GM18519 (cell line): ENCODE measurements around the gene SSH2.

ENCODE experiments used
- ATAC-seq: cut with Tn5 transposase; IDR thresholded peaks from one replicate; pipeline ENCODE4 v1.9.1; 2021; ENCODE audit warnings: mild to moderate bottlenecking, moderate library complexity; ENCODE audit not compliant: unreplicated experiment, low FRiP score

SSH2 gene

GRCh38 chr17:29844339-29845048 is 85.5 kb downstream of the SSH2 start:
- no peak for ATAC-seq

DNA sequence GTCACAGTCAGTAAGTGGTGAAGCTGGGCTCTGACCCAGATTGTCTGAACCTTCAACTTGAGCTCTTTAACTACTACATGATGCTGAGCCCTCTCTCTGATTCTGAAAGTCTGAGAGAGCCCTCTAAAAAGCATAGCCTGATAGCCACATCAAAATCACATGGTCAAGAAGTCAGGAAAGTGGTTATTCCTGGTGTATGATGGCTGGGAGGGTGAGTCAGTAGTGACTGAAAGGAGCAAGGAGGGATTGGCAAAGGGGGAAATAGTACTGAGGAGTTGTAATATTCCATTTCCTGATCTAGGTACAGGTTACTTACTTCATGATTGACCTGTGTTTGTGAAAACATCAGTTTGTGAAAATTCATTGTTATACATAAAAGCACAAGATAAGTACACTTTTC is 89.1 kb downstream of the SSH2 start:
- ATAC-seq, result no peak

DNA sequence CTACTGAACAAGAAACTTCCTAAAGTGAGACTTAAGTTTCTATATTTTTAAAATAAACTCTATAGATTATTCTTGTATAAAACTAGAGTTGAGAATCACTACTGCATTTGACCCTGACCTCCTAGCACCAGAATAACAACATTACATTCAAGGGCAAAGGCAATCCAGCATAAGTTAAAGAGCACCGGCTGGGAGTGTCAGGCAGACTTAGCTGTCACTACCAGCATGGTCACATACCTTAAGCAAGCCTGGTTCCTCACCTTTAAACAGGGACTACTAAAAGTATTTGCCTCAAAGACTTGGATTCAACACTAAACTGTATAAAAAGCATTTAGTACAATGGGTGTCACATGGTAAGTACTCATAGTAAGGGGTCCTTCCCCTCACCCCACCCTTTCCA is 90.4 kb downstream of the SSH2 start:
- ATAC-seq, result no peak

DNA sequence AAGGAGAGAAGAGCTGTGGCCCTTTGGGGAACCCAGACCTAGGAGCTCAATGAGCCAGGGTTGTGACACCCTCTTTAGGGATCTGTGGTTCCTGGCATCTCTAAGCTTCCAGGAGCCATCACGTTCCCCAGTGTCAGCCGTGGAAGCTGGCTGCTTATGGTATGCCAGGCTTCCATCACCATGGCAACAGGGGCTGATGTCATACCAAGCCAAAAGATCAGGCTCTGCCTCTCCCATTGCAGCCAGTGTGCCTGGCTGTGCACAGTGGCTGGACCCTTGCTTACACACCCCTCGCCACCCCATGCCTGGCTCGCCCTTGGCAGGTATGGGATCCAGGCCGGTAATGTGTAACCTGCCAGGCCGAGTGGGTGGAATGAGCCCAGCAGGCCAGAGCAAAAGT is 91.1 kb downstream of the SSH2 start:
- no peak for ATAC-seq

DNA sequence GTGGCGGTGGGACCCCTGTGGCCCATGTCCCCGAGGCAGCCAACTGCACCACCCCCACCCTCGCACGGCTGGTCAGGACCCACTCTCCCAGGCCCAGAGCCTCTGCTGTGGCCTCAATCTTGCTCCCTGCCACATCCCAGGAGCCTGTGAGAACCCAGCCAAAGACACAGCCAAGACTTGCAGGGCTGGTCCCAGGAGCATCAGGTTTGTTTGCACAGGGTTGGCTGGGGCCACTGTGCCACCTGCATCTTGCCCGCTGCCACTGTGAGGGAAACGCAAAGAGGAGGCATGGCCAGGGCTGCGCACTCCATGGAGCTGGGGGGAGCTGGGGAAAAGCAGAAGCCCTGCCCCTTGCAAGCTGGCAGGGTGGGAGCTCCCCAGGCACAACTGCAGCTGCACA is 92.5 kb downstream of the SSH2 start:
- ATAC-seq, result no peak

DNA sequence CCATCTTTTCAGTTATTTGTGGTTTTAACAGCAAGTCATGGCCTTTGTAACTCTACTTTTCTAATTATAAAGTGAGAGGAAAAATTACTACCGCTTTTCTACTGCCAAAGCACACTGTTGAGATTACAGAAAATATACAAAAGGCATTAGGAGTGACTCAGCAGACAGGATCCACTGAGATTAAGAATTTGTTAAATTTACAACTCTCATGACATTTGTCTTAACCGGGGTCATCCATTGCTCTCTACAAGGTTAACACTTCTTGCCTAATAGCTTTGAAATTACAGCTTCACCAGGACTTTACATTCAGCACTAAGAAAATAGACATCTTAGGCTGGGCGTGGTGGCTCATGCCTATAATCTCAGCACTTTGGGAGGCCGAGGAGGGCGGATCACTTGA is 93.4 kb downstream of the SSH2 start:
- no peak for ATAC-seq

GRCh38 chr17:29835435-29836351 is 94.3 kb downstream of the SSH2 start:
- ATAC-seq, result no peak

DNA sequence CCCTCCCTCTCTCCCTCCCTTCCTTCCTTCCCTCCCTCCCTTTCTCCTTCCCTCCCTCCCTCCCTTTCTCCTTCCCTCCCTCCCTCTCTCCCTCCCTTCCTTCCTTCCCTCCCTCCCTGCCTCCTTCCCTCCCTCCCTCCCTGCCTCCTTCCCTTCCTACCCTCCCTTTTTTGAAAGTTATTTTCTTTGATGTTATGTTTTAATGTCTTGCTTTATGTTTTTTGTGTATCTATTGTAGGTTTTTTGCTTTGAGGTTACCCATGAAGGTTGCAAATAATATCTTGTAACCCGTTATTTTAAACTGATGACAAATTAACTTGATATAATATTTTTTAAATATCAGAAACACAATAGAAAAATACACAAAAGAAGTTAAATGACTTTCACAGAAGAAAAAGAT is 96.2 kb downstream of the SSH2 start:
- ATAC-seq, result no peak

DNA sequence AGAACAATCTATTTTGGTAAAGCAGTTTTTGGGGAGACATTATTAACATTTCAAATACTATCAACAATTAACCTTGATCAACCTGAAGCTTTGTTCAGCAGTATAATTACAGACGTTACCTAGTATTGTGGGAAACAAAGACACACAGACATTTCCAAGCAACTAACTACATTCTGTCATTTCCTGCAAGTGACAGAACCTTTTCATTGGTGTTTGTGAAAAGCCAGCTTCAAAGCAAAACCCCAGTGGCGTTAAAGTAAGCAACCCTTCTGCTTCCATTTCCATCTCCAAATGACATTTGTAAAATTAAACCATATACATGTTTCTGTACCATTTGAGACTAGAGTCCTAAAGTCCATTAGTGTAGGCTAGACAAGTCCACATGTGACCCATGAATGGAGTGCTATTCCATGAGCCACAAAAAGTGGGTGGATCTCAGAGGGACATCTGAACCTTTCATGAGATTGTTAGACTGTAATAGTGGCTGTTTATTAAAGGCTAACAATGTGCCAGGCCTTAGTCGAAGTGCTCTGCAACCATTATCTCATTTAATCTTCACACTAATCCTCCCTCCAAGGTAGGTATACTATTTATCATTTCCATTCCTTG is 101.2 kb downstream of the SSH2 start:
- ATAC-seq, result no peak

GRCh38 chr17:29827179-29827578 is 102.8 kb downstream of the SSH2 start:
- no peak for ATAC-seq

- ATAC-seq, result no peak
Measured at GRCh38 chr17:29826114-29826692, 103.8 kb downstream of the SSH2 start.

DNA sequence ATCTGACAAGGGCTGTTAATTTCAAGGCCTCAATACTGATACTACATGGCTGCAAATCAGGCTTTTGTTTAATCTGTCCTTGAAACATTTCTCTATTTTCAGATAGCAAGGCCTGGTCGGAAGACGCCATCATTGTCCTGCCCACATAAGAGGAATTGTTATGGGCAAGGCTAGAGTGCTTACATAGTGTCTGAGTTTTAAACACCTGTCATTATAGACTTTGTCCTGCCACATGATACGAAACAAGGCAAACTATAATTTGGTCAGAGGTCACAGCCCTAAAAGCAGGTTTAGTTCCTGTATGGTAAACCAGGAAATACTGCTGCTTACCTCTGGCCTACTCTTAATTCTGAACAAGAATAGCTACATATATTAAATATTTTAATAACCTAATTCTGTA is 104.4 kb downstream of the SSH2 start:
- no peak for ATAC-seq

GRCh38 chr17:29821897-29822296 is 108.1 kb downstream of the SSH2 start:
- no peak for ATAC-seq

- no peak for ATAC-seq
Measured at GRCh38 chr17:29820425-29820824, 109.6 kb downstream of the SSH2 start.

DNA sequence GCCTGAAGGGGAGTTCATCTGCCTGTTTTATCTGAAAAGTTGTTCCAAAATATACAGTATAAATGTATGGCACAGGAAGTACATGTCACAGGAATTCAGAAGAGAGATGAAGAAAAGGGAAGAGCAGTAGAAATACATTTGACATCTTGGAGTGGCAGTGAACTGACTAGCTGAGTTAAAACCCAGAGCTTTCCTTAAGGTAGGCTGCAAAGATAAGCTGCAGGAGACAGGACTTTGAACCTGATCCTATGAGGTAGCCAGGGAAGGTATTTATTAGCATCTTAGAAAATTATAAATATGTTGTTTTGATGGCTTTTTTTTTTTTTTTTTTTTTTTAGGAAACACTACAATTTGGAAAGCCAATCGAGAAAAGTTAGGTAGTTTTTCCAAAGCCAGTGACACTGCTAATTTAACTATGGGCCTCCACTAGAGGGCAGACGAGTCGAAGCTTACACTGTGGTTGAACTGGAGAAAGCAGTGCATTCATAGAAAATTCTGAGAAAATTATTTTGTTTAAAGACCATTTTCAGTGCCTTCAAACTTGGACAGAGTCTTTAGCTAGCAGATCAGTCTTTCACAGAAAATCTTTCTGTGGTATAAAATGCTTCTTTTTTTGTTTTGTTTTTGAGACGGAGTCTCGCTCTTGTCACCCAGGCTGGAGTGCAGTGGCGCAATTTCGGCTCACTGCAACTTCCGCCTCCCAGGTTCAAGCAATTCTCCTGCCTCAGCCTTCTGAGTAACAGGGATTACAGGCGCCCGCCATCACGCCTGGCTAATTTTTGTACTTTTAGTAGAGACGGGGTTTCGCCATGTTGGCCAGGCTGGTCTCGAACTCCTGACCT is 122.3 kb downstream of the SSH2 start:
- ATAC-seq, result no peak

DNA sequence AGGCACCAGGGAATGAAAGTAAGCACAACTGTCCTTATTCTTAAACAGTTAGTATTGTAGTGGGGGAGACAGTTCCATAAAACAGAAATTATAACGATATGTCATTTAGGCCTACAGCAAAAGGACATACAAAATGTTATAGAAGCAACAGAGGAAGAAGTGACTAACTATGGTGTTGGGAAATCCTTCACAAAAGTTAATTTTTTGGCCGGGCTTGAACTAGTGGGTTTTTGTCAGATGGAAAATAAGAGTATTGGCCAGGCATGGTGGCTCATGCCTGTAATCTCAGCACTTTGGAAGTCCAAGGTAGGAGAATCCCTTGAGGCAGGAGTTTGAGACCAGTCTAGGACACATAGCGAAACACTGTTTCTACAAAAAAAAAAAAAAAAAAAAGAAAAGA is 127.8 kb downstream of the SSH2 start:
- no peak for ATAC-seq

DNA sequence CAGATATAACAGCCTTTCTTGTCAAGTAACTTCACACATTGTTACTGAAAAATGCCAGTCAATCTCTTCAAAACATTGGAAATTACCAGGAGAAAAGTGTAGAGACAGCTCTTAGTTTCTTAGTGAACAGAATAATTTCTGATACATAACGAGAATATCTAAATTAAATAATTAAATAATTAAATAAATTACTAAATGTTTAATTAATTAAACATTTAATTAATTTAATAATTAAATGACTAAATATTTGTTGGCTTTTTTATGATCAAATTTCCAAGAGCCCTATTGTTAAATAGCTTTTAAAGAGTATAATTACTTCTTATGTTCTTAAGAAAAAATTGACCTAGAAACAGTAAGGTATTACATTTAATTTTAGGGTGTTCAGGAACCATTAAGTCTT is 129.6 kb downstream of the SSH2 start:
- no peak for ATAC-seq

GRCh38 chr17:29796652-29797051 is 133.4 kb downstream of the SSH2 start:
- ATAC-seq, result no peak

DNA sequence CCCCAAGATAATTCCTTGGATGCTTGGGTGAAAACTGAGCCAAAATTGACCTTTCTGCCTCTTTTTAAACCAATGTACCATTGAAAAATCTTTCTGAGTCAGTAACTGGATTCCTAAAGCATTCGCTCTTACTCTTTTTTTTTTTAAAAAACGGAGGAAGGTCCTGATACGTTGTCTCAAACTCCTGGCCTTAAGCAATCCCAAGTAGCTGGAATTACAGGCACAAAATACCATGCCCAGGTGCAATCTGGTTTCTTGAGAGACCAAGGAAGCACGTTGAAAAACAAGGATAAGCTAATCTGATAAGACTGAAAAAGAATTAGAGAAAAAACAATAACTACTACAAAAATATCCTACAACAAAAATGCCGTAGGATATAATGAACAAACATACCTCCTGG is 136.5 kb downstream of the SSH2 start:
- ATAC-seq, result no peak

DNA sequence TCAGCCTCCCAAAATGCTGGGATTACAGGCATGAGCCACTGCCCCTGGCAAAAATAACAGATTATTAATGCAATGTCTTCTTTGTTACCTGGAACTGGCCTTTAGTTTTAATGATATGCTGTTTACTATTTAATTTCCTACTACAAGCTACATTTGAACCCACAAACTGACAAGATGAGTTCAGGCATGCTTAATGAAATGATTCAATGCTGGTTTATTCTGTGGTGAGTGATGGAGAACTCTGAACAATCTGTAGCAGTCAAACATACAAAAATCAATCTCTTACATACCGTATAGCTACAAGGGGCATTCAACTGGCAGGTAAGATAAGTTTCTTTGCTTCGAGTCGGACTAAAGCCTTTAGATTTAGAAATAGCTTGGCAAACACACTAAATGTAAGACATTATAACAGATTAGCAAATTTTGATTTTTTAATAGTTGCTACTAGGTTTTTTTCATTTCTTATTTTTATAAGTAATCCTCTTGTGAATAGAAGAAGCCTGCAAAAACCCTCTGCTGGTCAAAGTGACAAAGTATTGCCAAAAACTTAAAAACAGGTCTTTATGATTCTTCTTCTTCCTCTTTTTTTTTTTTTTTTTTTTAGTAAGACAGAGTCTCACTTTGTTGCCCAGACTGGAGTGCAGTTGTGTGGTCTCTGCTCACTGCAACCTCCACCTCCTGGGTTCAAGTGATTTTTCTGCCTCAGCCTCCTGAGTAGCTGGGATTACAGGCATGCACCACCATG is 138.5 kb downstream of the SSH2 start:
- ATAC-seq, result no peak
